ENCODE measurements around the gene SHD.

GRCh38 chr19:4260613-4261191 is 18.4 kb upstream of the SHD start:
- TF ChIP-seq CTCF (IDR thresholded peaks at IDR 0.05 in 8 of 11, conservative IDR thresholded peaks at IDR 0.05 in 3 of 11) (no peak), POLR2AphosphoS5 (IDR thresholded peaks at IDR 0.05) (no peak), POLR2A (IDR thresholded peaks at IDR 0.05) (no peak)
